H7 (cell line): ENCODE measurements around the gene ERCC6L2. TPM values are rescaled to one million over a fixed set of nuclear protein-coding genes. Genes with fewer than 3 reads are reported as not detected.

Experiments used
- DNase-seq: peaks from one replicate; pipeline ENCODE4 v3.0.0; 2012
- H3K27me3 ChIP-seq: 2 replicates; pipeline ENCODE4 v1.6.0; 2011; ENCODE audit warnings: mild to moderate bottlenecking, low read length; ENCODE audit not compliant: control insufficient read depth, insufficient read depth
- H3K36me3 ChIP-seq: replicated peaks from 2 replicates; pipeline ENCODE4 v1.5.1; 2011; ENCODE audit warnings: low read length; ENCODE audit not compliant: control insufficient read depth, insufficient read depth
- H3K4me3 ChIP-seq: 2 replicates; pipeline ENCODE4 v1.5.1; 2011; ENCODE audit warnings: low read depth, mild to moderate bottlenecking, control low read depth, low read length, moderate library complexity; ENCODE audit not compliant: insufficient read depth
- total RNA-seq: library from RNA; depleted of rRNA; stranded (reverse); fragments of >200 nt; shearing (Covaris generic); gene quantifications from 2 replicates; pipeline ENCODE4 v1.2.3, GENCODE V29; 2014

The ERCC6L2 gene
- total RNA-seq, 1 experiment from 2014 or later: 28.3 TPM

GRCh38 chr9:95923794-95924193 is 48.3 kb downstream of the ERCC6L2 start:
- H3K36me3 ChIP-seq: peaks cover 7% of the 10 kb centered on the region
- H3K27me3 ChIP-seq: no peaks in the 10 kb centered on the region; the same call in 1 of the 2 replicates
- H3K4me3 ChIP-seq: no peak overlapping the region
- DNase-seq: no peak

DNA sequence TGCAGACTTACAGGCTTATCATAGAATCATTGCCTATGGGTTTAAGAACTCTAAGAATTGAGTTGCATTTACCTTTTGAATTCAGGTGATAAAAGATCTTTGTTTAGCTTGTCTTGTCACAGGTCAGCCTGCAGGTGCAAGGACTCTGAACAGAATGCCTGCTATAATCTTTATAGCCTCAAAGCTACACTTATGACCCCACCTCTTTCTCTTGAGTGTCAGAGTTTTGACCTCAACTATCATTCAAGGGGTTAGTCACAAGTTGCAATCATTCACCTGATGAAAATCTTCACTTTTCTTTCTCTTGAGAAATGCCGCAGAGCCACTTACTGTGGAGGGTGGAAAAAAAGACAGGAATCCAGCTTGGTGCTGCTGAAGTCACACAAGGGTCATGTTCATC is 49.5 kb downstream of the ERCC6L2 start:
- no peak overlapping the region for H3K4me3 ChIP-seq
- peaks cover 8% of the 10 kb centered on the region for H3K36me3 ChIP-seq
- H3K27me3 ChIP-seq: no peaks in the 10 kb centered on the region; the same call in 1 of the 2 replicates
- DNase-seq: no peak

- no peak for DNase-seq
- Histone ChIP-seq H3K36me3 (peaks cover 5% of the 10 kb centered on the region), H3K27me3 (no peaks in the 10 kb centered on the region; the same call in 1 of the 2 replicates), H3K4me3 (no peak overlapping the region)
Measured at GRCh38 chr9:95927271-95928004, 51.9 kb downstream of the ERCC6L2 start.

GRCh38 chr9:95930277-95930676 is 54.8 kb downstream of the ERCC6L2 start:
- Histone ChIP-seq H3K36me3 (peaks cover 1% of the 10 kb centered on the region), H3K4me3 (no peak overlapping the region), H3K27me3 (no peaks in the 10 kb centered on the region)
- no peak for DNase-seq

- H3K4me3 ChIP-seq: no peak overlapping the region
- DNase-seq: no peak
- H3K36me3 ChIP-seq: no peaks in the 10 kb centered on the region; the same call in 1 of the 2 replicates
- H3K27me3 ChIP-seq: no peaks in the 10 kb centered on the region
Measured at GRCh38 chr9:95935861-95936578, 60.5 kb downstream of the ERCC6L2 start.

- no peak for DNase-seq
- H3K27me3 ChIP-seq: no peaks in the 10 kb centered on the region
- no peak overlapping the region for H3K4me3 ChIP-seq
- H3K36me3 ChIP-seq: no peaks in the 10 kb centered on the region; the same call in 1 of the 2 replicates
Measured at GRCh38 chr9:95936579-95937075, 61.1 kb downstream of the ERCC6L2 start.

GRCh38 chr9:95937131-95937530 is 61.6 kb downstream of the ERCC6L2 start:
- DNase-seq: no peak
- Histone ChIP-seq H3K27me3 (no peaks in the 10 kb centered on the region), H3K4me3 (no peak overlapping the region), H3K36me3 (peaks cover 1% of the 10 kb centered on the region; the same call in 1 of the 2 replicates)

GRCh38 chr9:95938724-95939123 is 63.2 kb downstream of the ERCC6L2 start:
- H3K36me3 ChIP-seq: peaks cover 1% of the 10 kb centered on the region; the same call in 1 of the 2 replicates
- no peak for DNase-seq
- H3K27me3 ChIP-seq: no peaks in the 10 kb centered on the region
- no peak overlapping the region for H3K4me3 ChIP-seq

GRCh38 chr9:95939472-95939871 is 64.0 kb downstream of the ERCC6L2 start:
- H3K27me3 ChIP-seq: no peaks in the 10 kb centered on the region
- DNase-seq: no peak
- peaks cover 1% of the 10 kb centered on the region; the same call in 1 of the 2 replicates for H3K36me3 ChIP-seq
- H3K4me3 ChIP-seq: no peak overlapping the region

DNA sequence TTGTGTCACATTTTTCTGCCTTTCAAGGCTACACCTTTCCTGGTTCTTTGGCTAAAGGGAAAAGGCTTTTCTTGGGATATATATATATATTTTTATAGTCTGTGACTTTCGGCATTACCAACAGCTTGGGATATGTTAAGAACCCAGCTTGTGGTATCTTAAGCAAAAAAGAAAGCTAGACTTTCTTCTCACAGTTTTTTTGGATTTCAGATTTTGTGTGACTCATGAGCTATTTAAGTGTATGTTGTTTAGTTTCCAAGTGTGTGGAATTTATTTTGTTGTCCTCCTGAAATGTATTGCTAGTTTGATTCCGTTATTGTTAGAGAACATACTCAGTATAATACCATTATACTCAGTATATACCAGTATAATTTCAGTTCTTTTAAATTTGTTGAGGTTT is 64.8 kb downstream of the ERCC6L2 start:
- H3K36me3 ChIP-seq: peaks cover 1% of the 10 kb centered on the region; the same call in 1 of the 2 replicates
- H3K4me3 ChIP-seq: no peak overlapping the region
- H3K27me3 ChIP-seq: no peaks in the 10 kb centered on the region
- no peak for DNase-seq

- no peaks in the 10 kb centered on the region for H3K27me3 ChIP-seq
- DNase-seq: no peak
- peaks cover 1% of the 10 kb centered on the region for H3K36me3 ChIP-seq
- H3K4me3 ChIP-seq: no peak overlapping the region
Measured at GRCh38 chr9:95942016-95942415, 66.5 kb downstream of the ERCC6L2 start.

DNA sequence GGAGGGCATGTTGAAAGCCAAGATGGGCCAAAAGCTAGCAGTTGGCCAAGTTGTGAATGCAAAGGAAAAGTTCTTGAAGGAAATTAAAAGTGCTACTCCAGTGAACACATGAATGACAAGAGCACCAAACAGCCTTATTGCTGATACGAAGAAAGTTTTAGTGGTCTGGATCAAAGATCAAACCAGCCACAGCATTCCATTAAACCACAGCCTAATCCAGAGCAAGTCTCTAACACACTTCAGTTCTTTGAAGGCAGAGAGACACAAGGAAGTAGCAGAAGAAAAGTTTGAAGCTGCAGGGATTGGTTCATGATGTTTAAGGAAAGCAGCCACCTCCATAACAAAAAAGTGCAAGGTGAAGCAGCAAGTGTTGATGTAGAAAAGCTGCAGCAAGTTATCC is 71.6 kb downstream of the ERCC6L2 start:
- no peaks in the 10 kb centered on the region for H3K27me3 ChIP-seq
- no peak for DNase-seq
- H3K4me3 ChIP-seq: no peak overlapping the region
- H3K36me3 ChIP-seq: no peaks in the 10 kb centered on the region; the same call in 1 of the 2 replicates

GRCh38 chr9:95952471-95952870 is 77.0 kb downstream of the ERCC6L2 start:
- no peak for DNase-seq

GRCh38 chr9:95953986-95954385 is 78.5 kb downstream of the ERCC6L2 start:
- H3K4me3 ChIP-seq: no peak overlapping the region
- DNase-seq: no peak
- H3K27me3 ChIP-seq: no peaks in the 10 kb centered on the region
- peaks cover 2% of the 10 kb centered on the region for H3K36me3 ChIP-seq

More at GRCh38 chr9:95952471-95952870, 77.0 kb downstream of the ERCC6L2 start:
- no peaks in the 10 kb centered on the region for H3K27me3 ChIP-seq
- H3K4me3 ChIP-seq: no peak overlapping the region
- H3K36me3 ChIP-seq: peaks cover 2% of the 10 kb centered on the region

DNA sequence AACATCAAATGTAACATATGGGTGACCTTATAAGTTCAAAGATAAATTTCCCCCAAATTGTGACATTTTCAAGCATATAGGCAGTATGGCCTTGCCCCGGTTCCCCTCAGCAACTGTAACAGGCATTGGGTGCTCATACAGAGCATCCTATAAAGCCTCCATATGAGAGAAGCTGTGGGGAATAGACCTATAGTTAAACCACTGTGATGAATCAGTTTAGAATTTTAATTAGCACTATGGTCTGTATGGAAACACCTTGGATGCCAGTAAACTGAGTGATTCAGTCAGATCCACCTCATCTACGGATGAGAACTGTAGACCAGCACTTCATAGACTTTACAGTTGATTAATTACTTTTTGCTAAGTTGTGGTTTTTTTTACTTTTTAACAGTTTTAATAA is 79.4 kb downstream of the ERCC6L2 start:
- H3K4me3 ChIP-seq: no peak overlapping the region
- no peak for DNase-seq
- H3K36me3 ChIP-seq: peaks cover 2% of the 10 kb centered on the region
- no peaks in the 10 kb centered on the region for H3K27me3 ChIP-seq
